Caco-2 (cell line): ENCODE results near the gene GALNTL6. TPM values are rescaled to one million over a fixed set of nuclear protein-coding genes. Genes with fewer than 3 reads are reported as not detected.

Source experiments
- BruUV-seq: library from RNA; stranded (reverse); fragments of 400-500 nt; replicated peaks from 2 replicates; lab custom pipeline; 2021; lab: Mats Ljungman, UMichigan
- CTCF ChIA-PET: fragments of 300-600 bp; sonication (Branson Sonifier 250); formaldehyde crosslinking; loops from one replicate; lab custom pipeline; 2022; ENCODE audit warnings: antibody characterized with exemption; lab: Charles Lee
- POLR2A ChIA-PET: fragments of 300-600 bp; sonication (Branson Sonifier 250); formaldehyde crosslinking; loops from one replicate; lab custom pipeline; 2022; ENCODE audit warnings: antibody characterized with exemption; lab: Charles Lee
- DNase-seq, 2 experiments: peaks; one replicate each; pipeline versions ENCODE4 v3.0.0 to v3.0.0-alpha.2; 2020 to 2022
- H3K27me3 ChIP-seq: replicated peaks from 2 replicates; pipeline ENCODE4 v1.6.0; 2011; ENCODE audit warnings: low read length; ENCODE audit not compliant: control insufficient read depth, insufficient read depth
- H3K36me3 ChIP-seq: 2 replicates; pipeline ENCODE4 v1.5.1; 2011; ENCODE audit warnings: low read length; ENCODE audit not compliant: control insufficient read depth, insufficient read depth
- H3K4me1 ChIP-seq: fragments of 250-450 bp; sonication (Bioruptor Pico); 2 replicates; pipeline ENCODE4 v1.5.1; 2020; ENCODE audit warnings: mild to moderate bottlenecking
- H3K4me3 ChIP-seq: 2 replicates; pipeline ENCODE4 v1.5.1; 2011; ENCODE audit warnings: low read depth, mild to moderate bottlenecking, control low read depth, low read length
- H3K9me3 ChIP-seq: fragments of 250-450 bp; sonication (Bioruptor Pico); 2 replicates; pipeline ENCODE4 v1.5.1; 2020; ENCODE audit warnings: mild to moderate bottlenecking, moderate library complexity
- H3K27ac Mint-ChIP-seq: one replicate; pipeline ENCODE4 v1.8.0; 2022; ENCODE audit warnings: mixed read lengths; ENCODE audit not compliant: unreplicated experiment
- H3K27me3 Mint-ChIP-seq: one replicate; pipeline ENCODE4 v1.8.0; 2022; ENCODE audit warnings: mixed read lengths; ENCODE audit not compliant: insufficient read depth, unreplicated experiment
- H3K36me3 Mint-ChIP-seq: one replicate; pipeline ENCODE4 v1.8.0; 2022; ENCODE audit warnings: mild to moderate bottlenecking, mixed read lengths; ENCODE audit not compliant: insufficient read depth, unreplicated experiment
- H3K4me1 Mint-ChIP-seq: one replicate; pipeline ENCODE4 v1.8.0; 2022; ENCODE audit warnings: low read depth, mixed read lengths; ENCODE audit not compliant: unreplicated experiment
- H3K4me3 Mint-ChIP-seq: one replicate; pipeline ENCODE4 v1.8.0; 2022; ENCODE audit warnings: mild to moderate bottlenecking, moderate library complexity, mixed read lengths; ENCODE audit not compliant: unreplicated experiment
- H3K9me3 Mint-ChIP-seq: one replicate; pipeline ENCODE4 v1.8.0; 2022; ENCODE audit warnings: mixed read lengths; ENCODE audit not compliant: unreplicated experiment
- intact Hi-C: fragments of 100-400 bp; cut with micrococcal nuclease; formaldehyde crosslinking; loops from one replicate; pipeline ENCODE4 v1.10.0; 2022; ENCODE audit not compliant: unreplicated experiment
- total RNA-seq: library from RNA; stranded (reverse); gene quantifications from 2 replicates; pipeline ENCODE4 v1.2.3, GENCODE V29; 2022
- TF ChIP-seq, protein P1 (sequence below), 2 experiments: fragments of 200-600 bp in 1 of 2; IDR thresholded peaks; 1 replicate in 1 of 2; 2 replicates in 1 of 2; pipeline versions ENCODE4 v1.5.1 to v1.8.0; 2011 to 2022; ENCODE audit warnings: antibody characterized with exemption in 1 of 2, control low read depth in 1 of 2, inconsistent platforms in 1 of 2, low read depth in 1 of 2, low read length in 1 of 2, mild to moderate bottlenecking in 1 of 2, moderate library complexity in 1 of 2; ENCODE audit not compliant: insufficient read depth in 1 of 2, severe bottlenecking in 1 of 2, unreplicated experiment in 1 of 2

GALNTL6 gene
- total RNA-seq, 1 experiment from 2014 or later: not detected

DNA sequence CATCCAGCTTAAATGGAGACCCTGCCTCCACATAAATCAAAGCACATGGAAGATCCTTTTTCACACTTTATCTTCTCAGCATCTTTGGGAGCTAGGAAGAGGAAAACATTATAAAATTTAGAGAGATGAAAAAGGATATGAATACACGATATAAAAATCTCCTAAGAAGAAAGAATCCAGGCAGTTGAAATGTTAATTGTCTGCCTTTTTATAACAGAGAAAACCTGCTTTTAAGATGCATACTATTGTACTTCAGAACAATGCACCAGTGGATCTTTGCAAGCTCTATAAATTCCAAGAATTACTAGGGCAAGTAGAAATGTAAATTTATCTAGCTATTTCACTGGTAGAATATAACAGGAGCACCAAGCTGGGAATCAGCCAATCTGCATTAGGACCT, 1055.1 kb downstream of the GALNTL6 start:
- intact Hi-C loops: no loop called here
- CTCF ChIA-PET: no interaction called here
- H3K36me3 ChIP-seq: no peaks in the 10 kb centered on the region; the same call in 1 of the 2 replicates
- POLR2A ChIA-PET: no interaction called here
- Mint-ChIP-seq H3K4me1 (peaks cover 7% of the 10 kb centered on the region), H3K36me3 (no peaks in the 10 kb centered on the region), H3K4me3 (no peak overlapping the region), H3K27me3 (peaks cover 2% of the 10 kb centered on the region), H3K27ac (no peak overlapping the region), H3K9me3 (peaks cover 13% of the 10 kb centered on the region)
- DNase-seq: no peak
- H3K4me1 ChIP-seq: no peaks in the 10 kb centered on the region
- no TSS peak for BruUV-seq
- H3K9me3 ChIP-seq: no peaks in the 10 kb centered on the region
- H3K4me3 ChIP-seq: no peak overlapping the region
- TF ChIP-seq, protein P1, sequence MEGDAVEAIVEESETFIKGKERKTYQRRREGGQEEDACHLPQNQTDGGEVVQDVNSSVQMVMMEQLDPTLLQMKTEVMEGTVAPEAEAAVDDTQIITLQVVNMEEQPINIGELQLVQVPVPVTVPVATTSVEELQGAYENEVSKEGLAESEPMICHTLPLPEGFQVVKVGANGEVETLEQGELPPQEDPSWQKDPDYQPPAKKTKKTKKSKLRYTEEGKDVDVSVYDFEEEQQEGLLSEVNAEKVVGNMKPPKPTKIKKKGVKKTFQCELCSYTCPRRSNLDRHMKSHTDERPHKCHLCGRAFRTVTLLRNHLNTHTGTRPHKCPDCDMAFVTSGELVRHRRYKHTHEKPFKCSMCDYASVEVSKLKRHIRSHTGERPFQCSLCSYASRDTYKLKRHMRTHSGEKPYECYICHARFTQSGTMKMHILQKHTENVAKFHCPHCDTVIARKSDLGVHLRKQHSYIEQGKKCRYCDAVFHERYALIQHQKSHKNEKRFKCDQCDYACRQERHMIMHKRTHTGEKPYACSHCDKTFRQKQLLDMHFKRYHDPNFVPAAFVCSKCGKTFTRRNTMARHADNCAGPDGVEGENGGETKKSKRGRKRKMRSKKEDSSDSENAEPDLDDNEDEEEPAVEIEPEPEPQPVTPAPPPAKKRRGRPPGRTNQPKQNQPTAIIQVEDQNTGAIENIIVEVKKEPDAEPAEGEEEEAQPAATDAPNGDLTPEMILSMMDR (IDR thresholded peaks at IDR 0.05; ENCODE audit: insufficient read depth in 1 of 2, low read depth in 1 of 2, low read length in 1 of 2, severe bottlenecking in 1 of 2, unreplicated experiment in 1 of 2): no peak
- H3K27me3 ChIP-seq: no peaks in the 10 kb centered on the region

DNA sequence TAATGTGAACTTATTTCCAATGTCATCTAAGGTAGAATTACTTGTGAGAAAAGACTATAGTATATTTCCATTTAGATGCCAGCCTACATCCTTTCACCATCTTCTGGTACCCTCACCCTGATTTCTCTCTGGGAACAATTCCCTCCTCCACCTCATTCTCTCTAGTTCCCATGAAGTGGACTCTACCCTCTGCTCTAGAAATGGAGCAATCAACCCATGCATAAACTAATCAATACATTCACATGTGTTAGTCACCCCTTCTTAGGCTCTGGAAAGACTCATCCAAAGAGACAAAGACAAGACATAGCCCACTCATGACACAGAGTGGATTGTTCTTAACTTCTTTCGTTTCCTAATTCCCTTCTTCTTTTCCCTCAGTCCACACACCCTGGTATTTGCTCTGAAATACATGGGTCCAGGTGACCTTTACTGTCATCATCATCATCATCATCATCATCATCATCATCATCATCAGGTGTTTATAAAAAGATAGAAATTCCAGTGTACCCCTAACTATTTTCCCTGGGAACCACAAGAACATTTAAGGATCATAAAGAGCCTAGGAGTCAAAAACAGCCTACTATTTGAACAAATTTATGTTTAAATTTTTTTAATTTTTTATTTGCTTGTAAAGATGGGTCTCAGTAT, 1056.5 kb downstream of the GALNTL6 start:
- Mint-ChIP-seq H3K36me3 (no peaks in the 10 kb centered on the region), H3K27me3 (peaks cover 2% of the 10 kb centered on the region), H3K27ac (no peak overlapping the region), H3K4me1 (peaks cover 7% of the 10 kb centered on the region), H3K9me3 (no peaks in the 10 kb centered on the region), H3K4me3 (no peak overlapping the region)
- POLR2A ChIA-PET: no interaction called here
- no TSS peak for BruUV-seq
- TF ChIP-seq, protein P1 (IDR thresholded peaks at IDR 0.05; ENCODE audit: insufficient read depth in 1 of 2, low read depth in 1 of 2, low read length in 1 of 2, severe bottlenecking in 1 of 2, unreplicated experiment in 1 of 2): no peak
- no peaks in the 10 kb centered on the region for H3K4me1 ChIP-seq
- H3K27me3 ChIP-seq: no peaks in the 10 kb centered on the region
- intact Hi-C loops: no loop called here
- no peaks in the 10 kb centered on the region for H3K9me3 ChIP-seq
- H3K4me3 ChIP-seq: no peak overlapping the region
- CTCF ChIA-PET: no interaction called here
- no peaks in the 10 kb centered on the region for H3K36me3 ChIP-seq
- DNase-seq: no peak

DNA sequence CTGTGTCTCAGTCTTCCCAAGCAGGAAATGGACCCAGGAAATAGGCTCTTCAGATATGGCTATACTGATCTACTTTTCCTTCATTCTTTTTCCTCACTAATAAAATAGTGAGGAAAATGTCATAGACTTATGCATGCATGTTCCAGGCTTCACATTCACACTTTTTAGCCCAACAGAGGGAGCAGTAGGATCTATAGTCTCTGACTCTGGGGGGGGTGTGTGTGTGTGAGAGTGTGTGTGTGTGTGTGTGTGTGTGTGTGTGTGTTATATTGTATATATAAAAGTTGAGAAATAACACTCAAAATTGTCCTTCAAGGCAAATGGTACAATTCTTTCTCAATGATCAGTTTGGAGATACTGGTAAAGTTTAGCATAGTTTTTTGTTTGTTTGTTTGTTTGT, 1058.2 kb downstream of the GALNTL6 start:
- Mint-ChIP-seq H3K9me3 (no peaks in the 10 kb centered on the region), H3K27me3 (peaks cover 2% of the 10 kb centered on the region), H3K36me3 (no peaks in the 10 kb centered on the region), H3K27ac (no peak overlapping the region), H3K4me1 (no peaks in the 10 kb centered on the region), H3K4me3 (no peak overlapping the region)
- ChIA-PET CTCF (no interaction called here), POLR2A (no interaction called here)
- no peaks in the 10 kb centered on the region for H3K9me3 ChIP-seq
- H3K27me3 ChIP-seq: no peaks in the 10 kb centered on the region
- H3K36me3 ChIP-seq: no peaks in the 10 kb centered on the region
- DNase-seq: no peak
- BruUV-seq: no TSS peak
- H3K4me3 ChIP-seq: no peak overlapping the region
- no peaks in the 10 kb centered on the region for H3K4me1 ChIP-seq
- TF ChIP-seq, protein P1 (IDR thresholded peaks at IDR 0.05; ENCODE audit: insufficient read depth in 1 of 2, low read depth in 1 of 2, low read length in 1 of 2, severe bottlenecking in 1 of 2, unreplicated experiment in 1 of 2): no peak
- intact Hi-C loops: no loop called here
